Cardiac fibroblast (primary cell): ENCODE measurements around the gene ANO2.

Experiments used
- DNase-seq, 2 donors: peaks; one replicate each; pipeline versions ENCODE4 v3.0.0 to v3.0.0-alpha.2; 2010; ENCODE audit warnings: low read depth in 2 of 2
- H3K4me3 ChIP-seq, 2 donors: replicated peaks in 1 of 2; 1 replicate in 1 of 2; 2 replicates in 1 of 2; pipeline ENCODE4 v1.5.1; 2011; ENCODE audit warnings: low read depth in 2 of 2, low read length in 2 of 2, mild to moderate bottlenecking in 2 of 2, moderate library complexity in 1 of 2
- CTCF ChIP-seq: IDR thresholded peaks from one replicate; pipeline ENCODE4 v1.5.1; 2011; ENCODE audit warnings: low read depth, mild to moderate bottlenecking, low read length, inconsistent platforms

The ANO2 gene

GRCh38 chr12:5560265-5560664 is 384.8 kb downstream of the ANO2 start:
- DNase-seq: no peak
- no peak overlapping the region for H3K4me3 ChIP-seq
- no peak for TF ChIP-seq CTCF

GRCh38 chr12:5557906-5558305 is 387.2 kb downstream of the ANO2 start:
- no peak overlapping the region for H3K4me3 ChIP-seq
- TF ChIP-seq CTCF: no peak
- DNase-seq: no peak

GRCh38 chr12:5556946-5557673 is 387.9 kb downstream of the ANO2 start:
- H3K4me3 ChIP-seq: no peak overlapping the region
- no peak for TF ChIP-seq CTCF
- no peak for DNase-seq

- no peak overlapping the region for H3K4me3 ChIP-seq
- DNase-seq: no peak
- TF ChIP-seq CTCF: peak; percentile 8
Observed at GRCh38 chr12:5556033-5556614, 388.9 kb downstream of the ANO2 start.

GRCh38 chr12:5554711-5555110 is 390.3 kb downstream of the ANO2 start:
- H3K4me3 ChIP-seq: no peak overlapping the region
- TF ChIP-seq CTCF: no peak
- no peak for DNase-seq

- TF ChIP-seq CTCF: no peak
- H3K4me3 ChIP-seq: no peak overlapping the region
- DNase-seq: no peak
Observed at GRCh38 chr12:5549011-5549410, 396.0 kb downstream of the ANO2 start.
